ENCODE results near the gene PRIM2.
"Not testable (repeated sequence)": the region's sequence is repeated elsewhere in the genome, so short reads cannot be mapped to it uniquely, and the experiment has no call there.

- TF ChIP-seq POLR2A (IDR thresholded peaks at IDR 0.05; ENCODE audit: low read depth, low read length); SPI1 (IDR thresholded peaks at IDR 0.05; ENCODE audit: low read depth, low read length); PAX5 (IDR thresholded peaks at IDR 0.05; ENCODE audit: insufficient read depth, low read length, severe bottlenecking); TAF1 (IDR thresholded peaks at IDR 0.05; ENCODE audit: low read depth, low read length); POLR2AphosphoS5 (IDR thresholded peaks at IDR 0.05; ENCODE audit: low read depth, low read length); POU2F2 (IDR thresholded peaks at IDR 0.05; ENCODE audit: low read depth, low read length): not testable (repeated sequence)
Observed at GRCh38 chr6:57461022-57461421, 143.6 kb downstream of the PRIM2 start.
